ENCODE results near the gene EMSY. TPM values are rescaled to one million over a fixed set of nuclear protein-coding genes. Genes with fewer than 3 reads are reported as not detected.

Gene EMSY
- total and polyA plus RNA-seq, 2 donors (not counting 3 experiments of a cell fraction or from before 2014, with no cell fraction given) = 18.3 to 25.7 TPM

GRCh38 chr11:76559346-76559745, 114.5 kb downstream of the EMSY start:
- Histone ChIP-seq H3K4me3 (replicated peaks in 1 of 3; ENCODE audit: insufficient read depth in 1 of 3, low read depth in 1 of 3, low read length in 3 of 3) (no peak overlapping the region), H3K36me3 (ENCODE audit: control insufficient read depth in 2 of 2, extremely low read depth in 1 of 2, insufficient read depth in 2 of 2, low read length in 2 of 2) (no peaks in the 10 kb centered on the region), H3K9me3 (replicated peaks; ENCODE audit: control insufficient read depth, insufficient read depth, low read length) (no peaks in the 10 kb centered on the region), H3K27me3 (ENCODE audit: control insufficient read depth in 2 of 2, insufficient read depth in 2 of 2, low read length in 2 of 2) (no peaks in the 10 kb centered on the region), H3K9me1 (replicated peaks; ENCODE audit: control insufficient read depth, extremely low read depth, insufficient read depth, low read length) (no peaks in the 10 kb centered on the region), H3K4me2 (ENCODE audit: insufficient read depth, low read length) (no peak overlapping the region), H4K20me1 (replicated peaks; ENCODE audit: control insufficient read depth, extremely low read depth, insufficient read depth, low read length) (no peaks in the 10 kb centered on the region), H3K9ac (replicated peaks; ENCODE audit: extremely low read depth, insufficient read depth, low read length) (no peak overlapping the region), H3K79me2 (ENCODE audit: control insufficient read depth, insufficient read depth, low read length) (no peaks in the 10 kb centered on the region), H3K27ac (ENCODE audit: insufficient read depth, low read depth, low read length) (no peak overlapping the region), H2AFZ (ENCODE audit: low read depth, low read length) (no peak overlapping the region), H3K4me1 (ENCODE audit: control insufficient read depth, extremely low read depth, insufficient read depth, low read length) (peaks cover 23% of the 10 kb centered on the region)
- BruUV-seq (replicated peaks) = no TSS peak
- ChIA-PET CTCF (interaction anchor here (1.5 kb wide), 1 partner anchor 18 kb away, joined by 4 read pairs; no protein-coding TSS in a partner anchor), POLR2A (no interaction called here)
- FAIRE-seq (no peak), DNase-seq (ENCODE audit: low read depth, low spot score) (no peak)
- TF ChIP-seq, protein P1, sequence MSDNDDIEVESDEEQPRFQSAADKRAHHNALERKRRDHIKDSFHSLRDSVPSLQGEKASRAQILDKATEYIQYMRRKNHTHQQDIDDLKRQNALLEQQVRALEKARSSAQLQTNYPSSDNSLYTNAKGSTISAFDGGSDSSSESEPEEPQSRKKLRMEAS (IDR thresholded peaks at IDR 0.05; ENCODE audit: insufficient read depth, insufficient read length) = no peak
- TF ChIP-seq EZH2 (IDR thresholded peaks at IDR 0.05; ENCODE audit: borderline replicate concordance, low read depth, low read length, severe bottlenecking) = no peak
- no peak for TF ChIP-seq POLR2A (IDR thresholded peaks at IDR 0.05; ENCODE audit: low read depth, low read length)
- intact Hi-C loops (cut with micrococcal nuclease) = no loop called here
- dilution Hi-C loops (cut with MboI; ENCODE audit: extremely low pct_ligation_motif_present, low sequenced_read_pairs) = no loop called here

- H3K4me1 ChIP-seq (ENCODE audit: control insufficient read depth, extremely low read depth, insufficient read depth, low read length) = peaks cover 21% of the 10 kb centered on the region
- TF ChIP-seq, protein P2, sequence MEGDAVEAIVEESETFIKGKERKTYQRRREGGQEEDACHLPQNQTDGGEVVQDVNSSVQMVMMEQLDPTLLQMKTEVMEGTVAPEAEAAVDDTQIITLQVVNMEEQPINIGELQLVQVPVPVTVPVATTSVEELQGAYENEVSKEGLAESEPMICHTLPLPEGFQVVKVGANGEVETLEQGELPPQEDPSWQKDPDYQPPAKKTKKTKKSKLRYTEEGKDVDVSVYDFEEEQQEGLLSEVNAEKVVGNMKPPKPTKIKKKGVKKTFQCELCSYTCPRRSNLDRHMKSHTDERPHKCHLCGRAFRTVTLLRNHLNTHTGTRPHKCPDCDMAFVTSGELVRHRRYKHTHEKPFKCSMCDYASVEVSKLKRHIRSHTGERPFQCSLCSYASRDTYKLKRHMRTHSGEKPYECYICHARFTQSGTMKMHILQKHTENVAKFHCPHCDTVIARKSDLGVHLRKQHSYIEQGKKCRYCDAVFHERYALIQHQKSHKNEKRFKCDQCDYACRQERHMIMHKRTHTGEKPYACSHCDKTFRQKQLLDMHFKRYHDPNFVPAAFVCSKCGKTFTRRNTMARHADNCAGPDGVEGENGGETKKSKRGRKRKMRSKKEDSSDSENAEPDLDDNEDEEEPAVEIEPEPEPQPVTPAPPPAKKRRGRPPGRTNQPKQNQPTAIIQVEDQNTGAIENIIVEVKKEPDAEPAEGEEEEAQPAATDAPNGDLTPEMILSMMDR (IDR thresholded peaks at IDR 0.05; ENCODE audit: extremely low read depth in 1 of 2, insufficient read depth in 1 of 2, low read depth in 1 of 2, low read length in 2 of 2) = no peak
- TF ChIP-seq MYC (IDR thresholded peaks at IDR 0.05; ENCODE audit: low read depth, low read length) = no peak
- TF ChIP-seq, protein P1 (IDR thresholded peaks at IDR 0.05; ENCODE audit: insufficient read depth, insufficient read length) = no peak
- TF ChIP-seq JUN (IDR thresholded peaks at IDR 0.05; ENCODE audit: borderline replicate concordance, insufficient read depth, insufficient read length, low read depth) = peak; percentile 87
- TF ChIP-seq POLR2A (IDR thresholded peaks at IDR 0.05; ENCODE audit: low read depth, low read length) = no peak
- peak; percentile 30 for TF ChIP-seq POLR2AphosphoS5 (IDR thresholded peaks at IDR 0.05; ENCODE audit: insufficient read depth, low read depth, low read length)
- peak; percentile 94 for TF ChIP-seq FOS (IDR thresholded peaks at IDR 0.05; ENCODE audit: borderline replicate concordance, insufficient read depth, low read length)
- TF ChIP-seq GATA2 (IDR thresholded peaks at IDR 0.05; ENCODE audit: insufficient read depth, insufficient read length, low read depth, low read length) = peak; percentile 9
- no peak for TF ChIP-seq EZH2 (IDR thresholded peaks at IDR 0.05; ENCODE audit: borderline replicate concordance, low read depth, low read length, severe bottlenecking)
- ChIA-PET POLR2A (no interaction called here), CTCF (interaction anchor here (1.1 to 2.3 kb wide), 5 partner anchors 13 to 120 kb away, joined by 3 to 8 read pairs (median 4); no protein-coding TSS in a partner anchor)
- H4K20me1 ChIP-seq (replicated peaks; ENCODE audit: control insufficient read depth, extremely low read depth, insufficient read depth, low read length) = no peaks in the 10 kb centered on the region
- no peaks in the 10 kb centered on the region for H3K9me1 ChIP-seq (replicated peaks; ENCODE audit: control insufficient read depth, extremely low read depth, insufficient read depth, low read length)
- no peaks in the 10 kb centered on the region for H3K79me2 ChIP-seq (ENCODE audit: control insufficient read depth, insufficient read depth, low read length)
- intact Hi-C loops (cut with micrococcal nuclease) = loop anchor here (1.0 kb wide), 1 partner anchor 19 kb away; no protein-coding TSS in a partner anchor
- DNase-seq (ENCODE audit: low read depth, low spot score) (peak; percentile 70), FAIRE-seq (peak; percentile 96)
- BruUV-seq (replicated peaks) = no TSS peak
- no peak overlapping the region for H3K4me3 ChIP-seq (replicated peaks in 1 of 3; ENCODE audit: insufficient read depth in 1 of 3, low read depth in 1 of 3, low read length in 3 of 3)
- H3K4me2 ChIP-seq (ENCODE audit: insufficient read depth, low read length) = peak overlapping the region; percentile 58
- H3K27me3 ChIP-seq (ENCODE audit: control insufficient read depth in 2 of 2, insufficient read depth in 2 of 2, low read length in 2 of 2) = no peaks in the 10 kb centered on the region
- no peak overlapping the region for H2AFZ ChIP-seq (ENCODE audit: low read depth, low read length)
- H3K9me3 ChIP-seq (replicated peaks; ENCODE audit: control insufficient read depth, insufficient read depth, low read length) = no peaks in the 10 kb centered on the region
- no peak overlapping the region for H3K9ac ChIP-seq (replicated peaks; ENCODE audit: extremely low read depth, insufficient read depth, low read length)
- dilution Hi-C loops (cut with MboI; ENCODE audit: extremely low pct_ligation_motif_present, low sequenced_read_pairs) = no loop called here
- no peaks in the 10 kb centered on the region for H3K36me3 ChIP-seq (ENCODE audit: control insufficient read depth in 2 of 2, extremely low read depth in 1 of 2, insufficient read depth in 2 of 2, low read length in 2 of 2)
- H3K27ac ChIP-seq (ENCODE audit: insufficient read depth, low read depth, low read length) = peak overlapping the region; percentile 34
Measured at GRCh38 chr11:76560219-76560618, 115.4 kb downstream of the EMSY start.

All from endothelial cell of umbilical vein (primary cell).